Prostate gland (tissue), 2 donors: ENCODE data around the gene BRD7. TPM values are rescaled to one million over a fixed set of nuclear protein-coding genes. Genes with fewer than 3 reads are reported as not detected.

Experiments used
- DNase-seq: peaks from one replicate; pipeline ENCODE4 v3.0.0-alpha.2; 2019; ENCODE audit warnings: low spot score
- H3K27ac ChIP-seq, 2 donors: fragments of 200-600 bp; sonication (generic); 2 replicates each; pipeline ENCODE4 v1.5.1; 2017 to 2019
- H3K27me3 ChIP-seq: fragments of 200-600 bp; sonication (generic); replicated peaks from 2 replicates; pipeline ENCODE4 v1.5.1; 2019; ENCODE audit not compliant: insufficient read depth
- H3K36me3 ChIP-seq, 2 donors: fragments of 200-600 bp; sonication (generic); 1 replicate in 1 of 2; 2 replicates in 1 of 2; pipeline versions ENCODE4 v1.5.1 to v1.8.1; 2017 to 2019
- H3K4me1 ChIP-seq: fragments of 200-600 bp; sonication (generic); replicated peaks from 2 replicates; pipeline ENCODE4 v1.5.1; 2019
- H3K4me3 ChIP-seq, 2 donors: fragments of 200-600 bp; sonication (generic); 2 replicates each; pipeline ENCODE4 v1.5.1; 2017 to 2019
- H3K9me3 ChIP-seq: fragments of 200-600 bp; sonication (generic); 2 replicates; pipeline ENCODE4 v1.5.1; 2017
- POLR2A ChIP-seq: fragments of 450-650 bp; IDR thresholded peaks from one replicate; pipeline ENCODE4 v1.6.1; 2016; ENCODE audit warnings: antibody characterized with exemption, mild to moderate bottlenecking
- POLR2AphosphoS5 ChIP-seq: sonication (generic); formaldehyde crosslinking; IDR thresholded peaks from one replicate; pipeline ENCODE4 v1.6.1; 2017; ENCODE audit warnings: antibody characterized with exemption
- WGBS: methylation state at CpG from one replicate; pipeline ENCODE4 v1.1.5; 2018; 5-methylcytosine and 5-hydroxymethylcytosine counted together
- intact Hi-C: fragments of 100-400 bp; cut with DNase I; formaldehyde crosslinking; loops from one replicate; pipeline ENCODE4 v1.14.2; 2022
- total RNA-seq, 2 donors: library from RNA; depleted of rRNA; stranded (reverse); fragments of >200 nt; gene quantifications; one replicate each; pipeline ENCODE4 v1.1.0, GENCODE V29; 2016
- TF ChIP-seq, protein P1 (sequence below), 4 experiments: fragments of 200-600 bp in 2 of 4; fragments of 450-650 bp in 2 of 4; sonication (generic) in 2 of 4; IDR thresholded peaks; 1 replicate in 3 of 4; 2 replicates in 1 of 4; pipeline ENCODE4 v1.5.1; 2016 to 2019; ENCODE audit warnings: antibody characterized with exemption in 4 of 4, mild to moderate bottlenecking in 2 of 4, moderate library complexity in 2 of 4

BRD7 gene
- total RNA-seq = 10 to 100 TPM; 38.7 to 66.0 TPM

DNA sequence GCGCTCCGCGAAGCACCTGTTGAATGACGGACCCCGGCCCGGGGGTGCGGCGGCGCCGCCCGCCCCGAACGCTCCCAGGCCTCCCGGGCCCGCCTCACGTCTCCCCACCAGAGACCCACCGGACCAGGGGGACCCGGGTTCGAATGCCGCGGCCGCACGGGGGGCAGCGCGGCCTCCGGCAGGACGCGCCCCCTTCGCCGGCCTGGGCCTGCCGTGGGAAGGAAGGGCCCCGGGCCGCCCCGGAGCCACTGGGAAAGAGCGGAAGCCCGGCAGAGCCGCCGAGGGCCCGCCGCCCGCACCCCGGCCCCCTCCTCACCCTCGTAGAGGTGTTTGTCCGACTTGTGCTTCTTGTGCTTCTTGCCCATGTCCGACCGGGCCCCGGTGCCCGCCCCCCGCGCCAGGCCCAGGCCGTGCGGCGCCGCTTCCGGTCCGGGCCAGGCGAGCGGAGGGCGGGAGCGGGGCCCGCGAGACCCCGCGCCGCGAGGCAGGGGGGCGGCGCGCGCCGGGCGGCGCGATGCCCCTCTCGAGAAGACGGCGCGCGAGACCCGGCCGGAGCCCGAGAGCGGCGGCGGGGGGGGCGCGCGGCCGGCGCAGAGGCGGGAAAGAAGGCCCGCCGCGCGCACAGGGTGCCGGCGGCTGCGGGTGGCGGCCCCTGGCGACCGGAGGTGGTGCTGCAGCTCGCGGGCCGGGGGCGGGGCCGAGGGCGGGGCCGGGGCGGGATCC is at the start of gene BRD7:
Gene BRD7, minus strand, starts transcription at position 579 of the 723 bp plus-strand sequence. Its CDS starts 214 bp downstream, at position 365.
- H3K36me3 ChIP-seq = no peaks in the 10 kb centered on the region
- peak within 1 kb of the TSS; percentile 2 to 53 for H3K27ac ChIP-seq
- 0% methylated on average over 48 of the region's 109 CpGs for WGBS
- TF ChIP-seq POLR2A (no peak), POLR2AphosphoS5 (no peak)
- TF ChIP-seq, protein P1, sequence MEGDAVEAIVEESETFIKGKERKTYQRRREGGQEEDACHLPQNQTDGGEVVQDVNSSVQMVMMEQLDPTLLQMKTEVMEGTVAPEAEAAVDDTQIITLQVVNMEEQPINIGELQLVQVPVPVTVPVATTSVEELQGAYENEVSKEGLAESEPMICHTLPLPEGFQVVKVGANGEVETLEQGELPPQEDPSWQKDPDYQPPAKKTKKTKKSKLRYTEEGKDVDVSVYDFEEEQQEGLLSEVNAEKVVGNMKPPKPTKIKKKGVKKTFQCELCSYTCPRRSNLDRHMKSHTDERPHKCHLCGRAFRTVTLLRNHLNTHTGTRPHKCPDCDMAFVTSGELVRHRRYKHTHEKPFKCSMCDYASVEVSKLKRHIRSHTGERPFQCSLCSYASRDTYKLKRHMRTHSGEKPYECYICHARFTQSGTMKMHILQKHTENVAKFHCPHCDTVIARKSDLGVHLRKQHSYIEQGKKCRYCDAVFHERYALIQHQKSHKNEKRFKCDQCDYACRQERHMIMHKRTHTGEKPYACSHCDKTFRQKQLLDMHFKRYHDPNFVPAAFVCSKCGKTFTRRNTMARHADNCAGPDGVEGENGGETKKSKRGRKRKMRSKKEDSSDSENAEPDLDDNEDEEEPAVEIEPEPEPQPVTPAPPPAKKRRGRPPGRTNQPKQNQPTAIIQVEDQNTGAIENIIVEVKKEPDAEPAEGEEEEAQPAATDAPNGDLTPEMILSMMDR (IDR thresholded peaks at IDR 0.05) = peak; percentile 19 to 75 (median 50)
- DNase-seq = peak; percentile 38
- peak within 1 kb of the TSS; percentile 94 for H3K4me3 ChIP-seq
- intact Hi-C loops = loop anchor here (5.0 to 10.0 kb wide), 2 partner anchors 341 to 376 kb away; partner anchors contain the start of genes CNEP1R1 and CYLD
- H3K27me3 ChIP-seq = no peaks in the 10 kb centered on the region
- H3K9me3 ChIP-seq = no peaks in the 10 kb centered on the region
- no peaks in the 10 kb centered on the region for H3K4me1 ChIP-seq

DNA sequence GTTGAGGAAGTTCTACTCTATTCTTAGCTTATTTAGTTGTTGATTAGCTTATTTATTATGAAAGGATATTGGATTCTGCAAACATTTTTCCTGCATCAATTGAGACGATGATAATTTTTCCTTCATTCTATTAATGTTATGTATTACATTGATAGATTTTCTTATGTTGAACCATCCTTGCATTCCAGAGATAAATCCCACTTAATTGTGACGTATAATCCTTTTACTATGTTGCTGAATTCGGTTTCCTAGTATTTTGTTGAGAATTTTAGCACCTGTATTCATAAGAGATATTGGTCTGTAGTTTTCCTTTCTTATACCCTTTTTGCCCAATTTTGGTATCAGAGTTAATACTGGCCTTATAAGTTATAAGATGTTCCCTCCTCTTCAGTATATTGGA is 47.6 kb upstream of the BRD7 start:
- no peak for DNase-seq
- no peak for TF ChIP-seq POLR2A
- TF ChIP-seq, protein P1 (IDR thresholded peaks at IDR 0.05) = no peak
- TF ChIP-seq POLR2AphosphoS5 = no peak
- 72% methylated on average over 3 of the region's 3 CpGs for WGBS
- H3K4me1 ChIP-seq = no peaks in the 10 kb centered on the region
- no peak overlapping the region for H3K4me3 ChIP-seq
- no peak overlapping the region for H3K27ac ChIP-seq
- intact Hi-C loops = no loop called here
- no peaks in the 10 kb centered on the region for H3K36me3 ChIP-seq
- no peaks in the 10 kb centered on the region for H3K27me3 ChIP-seq
- H3K9me3 ChIP-seq = no peaks in the 10 kb centered on the region

DNA sequence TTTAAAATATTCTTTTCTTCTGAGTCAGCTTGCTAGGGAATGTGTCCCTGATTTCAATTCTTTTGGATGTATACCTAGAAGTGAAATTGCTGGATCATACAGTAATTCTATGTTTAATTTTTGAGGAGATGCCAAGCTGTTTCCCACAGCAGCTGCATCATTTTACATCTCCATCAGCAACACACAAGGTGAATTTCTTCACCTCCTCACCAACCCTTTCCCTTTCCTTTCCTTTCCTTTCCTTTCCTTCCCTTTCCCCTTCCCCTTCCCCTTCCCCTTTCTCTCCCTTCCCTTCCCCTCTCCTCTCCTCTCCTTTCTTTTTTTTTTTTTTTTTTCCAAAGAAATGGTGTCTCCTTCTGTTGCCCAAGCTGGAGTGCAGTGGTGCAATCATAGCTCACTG is 45.4 kb upstream of the BRD7 start:
- DNase-seq = no peak
- no peak for TF ChIP-seq POLR2A
- TF ChIP-seq, protein P1 (IDR thresholded peaks at IDR 0.05) = no peak
- TF ChIP-seq POLR2AphosphoS5 = no peak
- Histone ChIP-seq H3K9me3 (no peaks in the 10 kb centered on the region), H3K27me3 (no peaks in the 10 kb centered on the region), H3K4me1 (no peaks in the 10 kb centered on the region), H3K36me3 (no peaks in the 10 kb centered on the region), H3K27ac (no peak overlapping the region), H3K4me3 (no peak overlapping the region)
- intact Hi-C loops = no loop called here

DNA sequence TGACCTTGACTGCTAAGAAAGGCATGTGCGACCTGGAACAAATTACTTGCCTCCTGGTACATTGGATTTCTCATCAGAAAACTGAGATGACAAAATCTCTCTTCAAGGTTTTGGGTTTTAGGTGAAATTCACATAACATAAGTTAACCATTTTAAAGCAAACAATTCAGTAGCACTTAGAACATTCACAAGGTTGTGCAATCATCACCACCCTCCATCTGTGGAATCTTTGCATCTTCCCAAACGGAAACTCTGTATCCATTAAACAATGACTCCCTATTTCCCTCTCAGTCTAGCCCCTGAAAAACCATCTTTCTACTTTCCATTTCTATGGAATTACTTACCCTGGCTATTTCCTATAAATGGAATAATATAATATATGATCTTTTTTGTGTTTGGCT is 42.2 kb upstream of the BRD7 start:
- Histone ChIP-seq H3K27ac (no peak overlapping the region), H3K9me3 (no peaks in the 10 kb centered on the region), H3K27me3 (no peaks in the 10 kb centered on the region), H3K36me3 (no peaks in the 10 kb centered on the region), H3K4me1 (no peaks in the 10 kb centered on the region), H3K4me3 (no peak overlapping the region)
- intact Hi-C loops = no loop called here
- 81% methylated on average over 2 of the region's 2 CpGs for WGBS
- DNase-seq = no peak
- TF ChIP-seq, protein P1 (IDR thresholded peaks at IDR 0.05) = no peak
- TF ChIP-seq POLR2A = no peak
- no peak for TF ChIP-seq POLR2AphosphoS5

DNA sequence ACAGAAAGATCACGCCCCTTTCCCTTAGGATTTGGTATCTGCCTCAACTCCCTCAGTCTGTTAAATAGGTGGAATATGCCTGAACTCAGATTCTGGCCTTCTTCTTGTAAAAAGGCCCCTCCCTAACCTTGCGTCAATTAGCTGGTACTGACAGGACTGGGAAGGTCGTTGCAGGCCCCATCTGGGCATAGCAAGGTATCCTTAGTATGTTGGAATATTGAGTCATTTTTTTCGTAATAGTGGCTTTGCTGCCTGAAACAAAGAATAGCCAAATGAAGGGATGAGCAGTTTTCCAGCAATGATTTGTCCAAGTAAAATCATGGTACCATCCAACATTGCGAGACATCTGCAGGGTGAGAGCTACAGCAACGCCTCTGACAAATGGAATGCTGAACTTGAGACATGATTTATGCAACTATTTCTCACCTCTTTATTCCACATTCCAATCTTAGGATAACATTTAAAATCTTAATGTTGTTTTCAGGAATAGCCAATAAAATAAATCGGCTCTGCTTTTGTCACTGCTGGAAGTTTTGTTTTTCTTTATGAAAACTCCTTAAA is 39.3 kb upstream of the BRD7 start:
- H3K27ac ChIP-seq = no peak overlapping the region
- H3K9me3 ChIP-seq = no peaks in the 10 kb centered on the region
- no peaks in the 10 kb centered on the region for H3K36me3 ChIP-seq
- no peak overlapping the region for H3K4me3 ChIP-seq
- no peak for DNase-seq
- no peaks in the 10 kb centered on the region for H3K4me1 ChIP-seq
- intact Hi-C loops = no loop called here
- TF ChIP-seq POLR2A (no peak), POLR2AphosphoS5 (no peak)
- TF ChIP-seq, protein P1 (IDR thresholded peaks at IDR 0.05) = no peak
- no peaks in the 10 kb centered on the region for H3K27me3 ChIP-seq
- 80% methylated on average over 7 of the region's 7 CpGs for WGBS
